Measurements from ENCODE around the gene TOR2A. TPM values are rescaled to one million over a fixed set of nuclear protein-coding genes. Genes with fewer than 3 reads are reported as not detected.

Gene TOR2A
- total RNA-seq, 3 donors from 2014 or later (not counting 1 experiment from before 2014, with no cell fraction given), result 20.9 to 27.8 (median 23.7) TPM

- no peak overlapping the region for H3K4me3 ChIP-seq (ENCODE audit: low read length)
- ATAC-seq, result no peak
- no peaks in the 10 kb centered on the region for H3K36me3 Mint-ChIP-seq
- no peaks in the 10 kb centered on the region for H3K36me3 ChIP-seq (ENCODE audit: control insufficient read depth, insufficient read depth, low read length)
- H3K4me1 Mint-ChIP-seq, result peaks cover 20 to 24% of the 10 kb centered on the region in 2 donors
- H3K27ac ChIP-seq (ENCODE audit: low read length), result peak overlapping the region; percentile 60
- H3K27ac Mint-ChIP-seq, result peak overlapping the region; percentile 59 to 81
- DNase-seq, result no peak
- intact Hi-C loops (cut with micrococcal nuclease), result no loop called here
- peaks cover 58% of the 10 kb centered on the region for H3K4me1 ChIP-seq (ENCODE audit: control insufficient read depth, insufficient read depth, low read length)
- no peaks in the 10 kb centered on the region for H3K9me3 ChIP-seq (ENCODE audit: control insufficient read depth, insufficient read depth, low read length)
- TF ChIP-seq CTCF (IDR thresholded peaks at IDR 0.05), result no peak
- H3K9me3 Mint-ChIP-seq, result no peaks in the 10 kb centered on the region
- peak overlapping the region; percentile 81 for H3K4me3 Mint-ChIP-seq
- H3K27me3 Mint-ChIP-seq (ENCODE audit: low read depth in 2 of 2), result no peaks in the 10 kb centered on the region
- no peaks in the 10 kb centered on the region for H3K27me3 ChIP-seq (ENCODE audit: control insufficient read depth, insufficient read depth, low read length)
Measured at GRCh38 chr9:127720865-127721227, 14.2 kb downstream of the TOR2A start.

GRCh38 chr9:127720031-127720864, 14.8 kb downstream of the TOR2A start:
- H3K27ac ChIP-seq (ENCODE audit: low read length), result peak overlapping the region; percentile 59
- Mint-ChIP-seq H3K27ac (peak overlapping the region; percentile 59 to 81), H3K36me3 (no peaks in the 10 kb centered on the region), H3K4me3 (peak overlapping the region; percentile 26), H3K9me3 (no peaks in the 10 kb centered on the region), H3K4me1 (peaks cover 26 to 30% of the 10 kb centered on the region in 2 donors), H3K27me3 (ENCODE audit: low read depth in 2 of 2) (no peaks in the 10 kb centered on the region)
- H3K9me3 ChIP-seq (ENCODE audit: control insufficient read depth, insufficient read depth, low read length), result no peaks in the 10 kb centered on the region
- H3K4me1 ChIP-seq (ENCODE audit: control insufficient read depth, insufficient read depth, low read length), result peaks cover 59% of the 10 kb centered on the region
- peak overlapping the region; percentile 3 for H3K4me3 ChIP-seq (ENCODE audit: low read length)
- intact Hi-C loops (cut with micrococcal nuclease), result no loop called here
- WGBS (ENCODE audit: insufficient coverage), result 78% methylated on average over 12 of the region's 12 CpGs
- no peaks in the 10 kb centered on the region for H3K36me3 ChIP-seq (ENCODE audit: control insufficient read depth, insufficient read depth, low read length)
- no peak for ATAC-seq
- TF ChIP-seq CTCF (IDR thresholded peaks at IDR 0.05), result no peak
- H3K27me3 ChIP-seq (ENCODE audit: control insufficient read depth, insufficient read depth, low read length), result no peaks in the 10 kb centered on the region
- peak in 1 of 2 donors; percentile 65 for DNase-seq

GRCh38 chr9:127717766-127718165, 17.3 kb downstream of the TOR2A start:
- peaks cover 31 to 32% of the 10 kb centered on the region in 2 donors for H3K4me1 Mint-ChIP-seq
- no peaks in the 10 kb centered on the region for H3K27me3 Mint-ChIP-seq (ENCODE audit: low read depth in 2 of 2)
- ATAC-seq (no peak), DNase-seq (no peak)
- no peaks in the 10 kb centered on the region for H3K9me3 ChIP-seq (ENCODE audit: control insufficient read depth, insufficient read depth, low read length)
- intact Hi-C loops (cut with micrococcal nuclease), result no loop called here
- WGBS (ENCODE audit: insufficient coverage), result 95% methylated on average over 4 of the region's 5 CpGs
- H3K27me3 ChIP-seq (ENCODE audit: control insufficient read depth, insufficient read depth, low read length), result no peaks in the 10 kb centered on the region
- H3K36me3 ChIP-seq (ENCODE audit: control insufficient read depth, insufficient read depth, low read length), result no peaks in the 10 kb centered on the region
- H3K4me3 ChIP-seq (ENCODE audit: low read length), result no peak overlapping the region
- no peaks in the 10 kb centered on the region for H3K36me3 Mint-ChIP-seq
- H3K27ac Mint-ChIP-seq, result peak overlapping the region in 1 of 2 donors; percentile 36
- no peak for TF ChIP-seq CTCF (IDR thresholded peaks at IDR 0.05)
- H3K4me1 ChIP-seq (ENCODE audit: control insufficient read depth, insufficient read depth, low read length), result peaks cover 67% of the 10 kb centered on the region
- H3K9me3 Mint-ChIP-seq, result no peaks in the 10 kb centered on the region
- H3K27ac ChIP-seq (ENCODE audit: low read length), result no peak overlapping the region
- H3K4me3 Mint-ChIP-seq, result peak overlapping the region; percentile 21
